Common myeloid progenitor, CD34-positive (primary cell): Measurements from ENCODE around the gene EPB41.
"Not testable (repeated sequence)": the region's sequence is repeated elsewhere in the genome, so short reads cannot be mapped to it uniquely, and the experiment has no call there.

ENCODE experiments used
- CTCF ChIA-PET: fragments of 350-600 bp; sonication (Branson Sonifier 250); formaldehyde crosslinking; loops from one replicate; lab custom pipeline; 2021; ENCODE audit warnings: antibody characterized with exemption; lab: Charles Lee
- POLR2A ChIA-PET: fragments of 350-600 bp; sonication (Branson Sonifier 250); formaldehyde crosslinking; loops from one replicate; lab custom pipeline; 2021; ENCODE audit warnings: antibody characterized with exemption; lab: Charles Lee
- DNase-seq, 3 donors: peaks; one replicate each; pipeline versions ENCODE4 v3.0.0 to v3.0.0-alpha.2; 2013
- H3K27ac ChIP-seq, 2 experiments: 1 replicate in 1 of 2; 2 replicates in 1 of 2; pipeline ENCODE4 v1.7.0; 2013; ENCODE audit warnings: inconsistent platforms in 2 of 2, low read length in 2 of 2, mild to moderate bottlenecking in 2 of 2, low read depth in 1 of 2, moderate library complexity in 1 of 2; ENCODE audit not compliant: severe bottlenecking in 2 of 2, insufficient read depth in 1 of 2, poor library complexity in 1 of 2
- H3K27me3 ChIP-seq, 5 experiments: replicated peaks in 2 of 5; 1 replicate in 3 of 5; 2 replicates in 2 of 5; pipeline versions ENCODE4 v1.6.1 to v1.7.0; 2013; ENCODE audit warnings: low read length in 4 of 5, mild to moderate bottlenecking in 2 of 5, moderate library complexity in 2 of 5, inconsistent platforms in 1 of 5; ENCODE audit not compliant: insufficient read depth in 5 of 5, control insufficient read depth in 4 of 5
- H3K36me3 ChIP-seq, 4 experiments: 1 replicate in 2 of 4; 2 replicates in 2 of 4; pipeline versions ENCODE4 v1.6.1 to v1.7.0; 2013; ENCODE audit warnings: low read length in 3 of 4, control low read depth in 1 of 4, mild to moderate bottlenecking in 1 of 4; ENCODE audit not compliant: control insufficient read depth in 4 of 4, insufficient read depth in 4 of 4
- H3K4me1 ChIP-seq, 4 experiments: 1 replicate in 3 of 4; 2 replicates in 1 of 4; pipeline versions ENCODE4 v1.6.1 to v1.7.1; 2013; ENCODE audit warnings: low read length in 3 of 4, mild to moderate bottlenecking in 3 of 4, control low read depth in 1 of 4, inconsistent platforms in 1 of 4, moderate library complexity in 1 of 4; ENCODE audit not compliant: control insufficient read depth in 4 of 4, insufficient read depth in 4 of 4; ENCODE audit errors: control extremely low read depth in 1 of 4
- H3K4me3 ChIP-seq, 7 experiments: 1 replicate in 4 of 7; 2 replicates in 3 of 7; pipeline versions ENCODE4 v1.5.1 to v1.7.0; 2013; ENCODE audit warnings: mild to moderate bottlenecking in 7 of 7, low read length in 6 of 7, moderate library complexity in 6 of 7, inconsistent platforms in 2 of 7, low read depth in 2 of 7, control low read depth in 1 of 7; ENCODE audit not compliant: insufficient read depth in 4 of 7, control insufficient read depth in 1 of 7; ENCODE audit errors: extremely low read depth in 1 of 7
- H3K9me3 ChIP-seq, 5 experiments: 1 replicate in 4 of 5; 2 replicates in 1 of 5; pipeline versions ENCODE4 v1.6.1 to v1.7.1; 2013; ENCODE audit warnings: low read length in 4 of 5, mild to moderate bottlenecking in 2 of 5, inconsistent platforms in 1 of 5, low read depth in 1 of 5, moderate library complexity in 1 of 5; ENCODE audit not compliant: control insufficient read depth in 4 of 5, insufficient read depth in 2 of 5; ENCODE audit errors: control extremely low read depth in 1 of 5
- WGBS: methylation state at CpG from one replicate; pipeline ENCODE4 v1.1.5; 2013; ENCODE audit not compliant: insufficient coverage; 5-methylcytosine and 5-hydroxymethylcytosine counted together

Gene EPB41

DNA sequence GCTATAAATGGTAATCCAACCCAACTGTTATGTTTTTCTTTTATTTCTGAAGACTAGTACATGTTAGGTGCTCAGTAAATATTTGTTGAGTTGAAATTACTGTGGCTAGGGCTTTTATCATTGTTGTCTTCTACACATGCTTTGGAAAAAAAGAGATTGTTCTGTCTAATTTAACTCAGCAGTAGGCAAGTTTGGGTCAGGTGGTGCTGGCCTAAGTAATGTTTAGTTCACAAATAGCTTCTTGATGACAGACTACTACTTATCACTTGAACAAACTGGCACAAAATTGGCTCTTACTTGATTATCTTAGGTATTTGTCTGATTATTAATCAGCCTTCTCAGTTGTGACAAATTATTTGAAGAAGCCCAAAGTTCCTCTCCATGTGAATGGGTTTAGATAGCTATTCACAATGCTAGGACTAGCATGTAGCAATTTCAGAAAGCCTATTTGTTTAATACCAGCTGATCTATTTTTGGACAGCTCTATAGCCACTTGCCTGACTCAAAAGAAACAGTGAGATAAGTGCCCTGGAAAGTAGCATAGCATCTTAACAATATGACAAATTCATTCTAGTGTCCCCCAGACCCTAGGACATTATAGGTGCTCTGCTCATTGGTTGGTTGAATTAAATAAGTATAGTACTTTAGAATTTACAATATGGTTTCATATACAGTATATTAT is 176.7 kb downstream of the EPB41 start:
- H3K4me1 ChIP-seq, result no peaks in the 10 kb centered on the region
- no peaks in the 10 kb centered on the region for H3K27me3 ChIP-seq
- no peak for DNase-seq
- POLR2A ChIA-PET, result interaction anchor here (0.7 kb wide), 1 partner anchor 256 kb away, joined by 3 read pairs; no protein-coding TSS in a partner anchor
- CTCF ChIA-PET, result no interaction called here
- H3K27ac ChIP-seq, result no peak overlapping the region
- no peak overlapping the region for H3K4me3 ChIP-seq
- H3K36me3 ChIP-seq, result peaks cover 1 to 16% (median 12%) of the 10 kb centered on the region in 4 experiments
- H3K9me3 ChIP-seq, result peaks cover 0 to 2% (median 0%) of the 10 kb centered on the region in 5 experiments

DNA sequence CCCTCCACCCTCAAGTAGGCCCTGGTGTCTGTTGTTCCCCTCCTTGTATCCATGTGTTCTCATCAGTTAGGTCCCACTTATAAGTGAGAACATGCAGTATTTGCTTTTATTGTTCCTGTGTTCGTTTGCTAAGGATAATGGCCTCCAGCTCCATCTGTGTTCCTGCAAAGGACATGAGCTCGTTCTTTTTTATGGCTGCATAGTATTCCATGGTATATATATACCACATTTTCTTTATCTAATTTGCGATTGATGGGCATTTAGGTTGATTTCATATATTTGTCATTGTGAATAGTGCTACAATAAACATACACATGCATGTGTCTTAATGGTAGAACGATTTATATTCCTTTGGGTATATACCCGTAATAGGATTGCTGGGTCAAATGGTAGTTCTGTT is 178.3 kb downstream of the EPB41 start:
- WGBS, result no CpG with 5 or more reads among the region's 5 CpGs
- CTCF ChIA-PET, result interaction anchor here (1.1 kb wide), 1 partner anchor 9 kb away, joined by 3 read pairs; no protein-coding TSS in a partner anchor
- POLR2A ChIA-PET, H3K27me3 ChIP-seq, H3K4me3 ChIP-seq, H3K27ac ChIP-seq, H3K9me3 ChIP-seq, H3K4me1 ChIP-seq, DNase-seq: not testable (repeated sequence)
- peaks cover 5 to 25% (median 18%) of the 10 kb centered on the region in 4 experiments for H3K36me3 ChIP-seq

DNA sequence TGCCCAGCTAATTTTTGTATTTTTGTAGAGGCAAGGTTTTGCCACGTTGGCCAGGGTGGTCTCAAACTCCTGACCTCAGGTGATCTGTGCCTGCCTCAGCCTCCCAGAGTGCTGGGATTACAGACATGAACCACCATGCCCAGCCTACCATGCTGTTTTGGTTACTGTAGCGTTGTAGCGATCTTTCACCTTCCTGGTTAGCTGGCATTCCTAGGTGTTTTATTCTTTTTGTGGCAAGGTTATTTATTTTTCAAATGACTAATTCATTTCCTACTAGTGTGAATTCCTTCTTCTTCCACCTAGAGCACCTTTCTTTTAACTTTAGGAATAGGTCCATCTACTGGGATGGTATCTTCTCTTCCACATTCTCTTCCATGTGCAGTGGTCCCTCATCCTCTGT is 180.1 kb downstream of the EPB41 start:
- POLR2A ChIA-PET, result no interaction called here
- H3K9me3 ChIP-seq, result peaks cover 0 to 2% (median 0%) of the 10 kb centered on the region in 5 experiments
- DNase-seq, result no peak
- H3K36me3 ChIP-seq, result peaks cover 9 to 29% (median 21%) of the 10 kb centered on the region in 4 experiments
- H3K27ac ChIP-seq, result no peak overlapping the region
- no peak overlapping the region for H3K4me3 ChIP-seq
- H3K27me3 ChIP-seq, result no peaks in the 10 kb centered on the region
- 100% methylated on average over 1 of the region's 3 CpGs for WGBS
- no peaks in the 10 kb centered on the region for H3K4me1 ChIP-seq
- CTCF ChIA-PET, result no interaction called here

DNA sequence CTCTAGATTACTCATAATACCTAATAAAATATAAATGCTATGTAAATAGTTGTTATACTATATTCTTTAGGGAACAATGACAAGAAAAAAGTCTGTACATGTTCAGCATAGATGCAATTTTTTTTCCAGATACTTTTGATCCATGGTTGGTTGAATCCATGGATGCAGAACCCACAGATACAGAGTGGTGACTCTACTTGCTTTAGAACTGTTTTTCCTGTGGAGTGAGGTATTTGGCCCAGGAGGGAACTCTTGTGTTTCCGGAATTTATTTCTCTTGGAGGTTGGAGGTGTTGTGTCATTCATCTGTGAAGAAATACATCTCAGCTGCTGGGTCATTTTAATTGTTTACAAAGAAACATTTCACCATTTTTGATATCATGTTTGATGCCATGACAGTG is 180.6 kb downstream of the EPB41 start:
- peaks cover 9 to 29% (median 24%) of the 10 kb centered on the region in 4 experiments for H3K36me3 ChIP-seq
- POLR2A ChIA-PET, result no interaction called here
- CTCF ChIA-PET, result no interaction called here
- no CpG with 5 or more reads among the region's 1 CpG for WGBS
- no peaks in the 10 kb centered on the region for H3K4me1 ChIP-seq
- peaks cover 0 to 2% (median 0%) of the 10 kb centered on the region in 5 experiments for H3K9me3 ChIP-seq
- H3K27ac ChIP-seq, result no peak overlapping the region
- H3K27me3 ChIP-seq, result no peaks in the 10 kb centered on the region
- DNase-seq, result no peak
- H3K4me3 ChIP-seq, result no peak overlapping the region

DNA sequence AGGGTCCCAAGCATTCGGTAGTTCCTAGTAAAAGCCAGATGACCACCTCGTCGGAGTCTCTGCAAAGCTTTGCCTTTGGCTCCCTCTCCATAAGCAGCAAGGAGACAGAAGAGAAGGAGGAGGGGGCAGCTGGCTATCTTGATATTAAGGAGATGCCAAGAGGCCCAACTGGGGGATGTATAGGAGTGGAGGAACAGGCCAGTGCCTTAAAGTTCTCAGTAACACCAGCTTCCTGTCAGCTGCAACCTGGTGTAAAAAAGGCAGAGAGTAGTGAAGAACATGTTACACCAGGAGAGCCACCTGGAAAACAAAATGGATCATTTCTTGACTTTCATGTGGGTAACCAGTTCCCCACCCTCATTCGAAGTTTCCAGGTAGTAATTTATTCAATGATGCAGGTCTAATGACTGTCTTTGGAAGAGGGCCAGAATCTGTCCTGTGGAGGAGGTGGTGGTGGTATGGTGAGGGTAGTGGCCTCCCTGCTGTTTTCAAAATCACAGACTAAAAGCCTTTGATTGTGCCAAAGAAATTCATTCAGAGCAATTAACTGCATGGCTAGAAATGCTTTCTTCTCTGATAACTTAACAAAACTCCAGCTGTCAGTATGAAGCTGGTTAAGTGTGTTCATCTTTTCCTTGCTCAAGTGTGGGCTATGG is 182.0 kb downstream of the EPB41 start:
- Histone ChIP-seq H3K36me3 (peaks cover 9 to 31% (median 25%) of the 10 kb centered on the region in 4 experiments), H3K9me3 (peaks cover 0 to 2% (median 0%) of the 10 kb centered on the region in 5 experiments), H3K4me1 (no peaks in the 10 kb centered on the region), H3K27me3 (no peaks in the 10 kb centered on the region), H3K27ac (no peak overlapping the region), H3K4me3 (no peak overlapping the region)
- WGBS, result 100% methylated on average over 2 of the region's 4 CpGs
- ChIA-PET CTCF (no interaction called here), POLR2A (interaction anchor here (0.6 kb wide), 1 partner anchor 15 kb away, joined by 3 read pairs; no protein-coding TSS in a partner anchor)
- no peak for DNase-seq

DNA sequence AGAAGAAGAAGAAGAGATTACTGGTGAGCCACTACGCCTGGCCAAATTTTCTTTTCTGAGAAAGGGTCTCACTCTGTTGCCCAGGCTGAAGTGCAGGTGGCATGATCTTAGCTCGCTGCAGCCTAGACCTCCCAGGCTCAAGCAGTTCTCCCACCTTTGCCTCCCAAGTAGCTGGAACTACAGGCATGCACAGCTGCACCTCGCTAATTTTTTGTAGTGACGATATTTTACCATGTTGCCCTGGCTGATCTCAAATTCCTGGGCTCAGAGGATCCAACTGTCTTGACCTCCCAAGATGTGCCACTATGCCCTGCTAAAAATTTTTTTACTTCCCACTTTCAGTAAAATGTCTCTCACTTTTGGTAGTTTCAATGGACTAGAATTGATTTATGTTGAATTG is 184.9 kb downstream of the EPB41 start:
- Histone ChIP-seq H3K4me3 (no peak overlapping the region), H3K9me3 (no peaks in the 10 kb centered on the region), H3K36me3 (peaks cover 11 to 38% (median 18%) of the 10 kb centered on the region in 4 experiments), H3K4me1 (no peaks in the 10 kb centered on the region), H3K27ac (no peak overlapping the region), H3K27me3 (no peaks in the 10 kb centered on the region)
- 85% methylated on average over 4 of the region's 4 CpGs for WGBS
- DNase-seq, result no peak
- ChIA-PET CTCF (no interaction called here), POLR2A (no interaction called here)

DNA sequence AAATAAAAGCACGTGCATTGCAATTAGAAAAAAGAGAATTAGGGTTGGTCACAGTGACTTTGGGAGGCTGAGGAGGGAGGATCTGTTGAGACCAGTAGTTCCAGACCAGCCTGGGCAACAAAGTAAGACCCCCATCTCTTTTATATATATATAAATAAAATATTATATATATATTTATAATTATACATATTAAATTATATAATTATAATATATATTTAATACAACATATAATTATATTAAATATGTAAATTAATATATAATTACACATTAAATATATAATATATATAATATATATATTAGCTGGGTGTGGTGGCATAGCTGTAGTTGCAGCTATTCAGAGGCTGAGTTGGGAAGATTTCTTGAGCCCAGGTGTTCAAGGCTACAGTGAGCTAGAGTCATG is 186.1 kb downstream of the EPB41 start:
- POLR2A ChIA-PET, result no interaction called here
- Histone ChIP-seq H3K9me3 (no peaks in the 10 kb centered on the region), H3K4me1 (no peaks in the 10 kb centered on the region), H3K27ac (no peak overlapping the region), H3K36me3 (peaks cover 11 to 35% (median 17%) of the 10 kb centered on the region in 4 experiments), H3K4me3 (no peak overlapping the region), H3K27me3 (no peaks in the 10 kb centered on the region)
- no CpG with 5 or more reads among the region's 1 CpG for WGBS
- CTCF ChIA-PET, result interaction anchor here (1.0 to 1.3 kb wide), 2 partner anchors 12 to 16 kb away, joined by 3 read pairs; no protein-coding TSS in a partner anchor
- DNase-seq, result no peak
